Left ventricle myocardium superior (tissue), 1 donor: Measurements from ENCODE around the gene TSG101. TPM values are rescaled to one million over a fixed set of nuclear protein-coding genes. Genes with fewer than 3 reads are reported as not detected.

ENCODE experiments used
- ATAC-seq: fragments of 200-7000 bp; cut with Tn5 transposase; one replicate; pipeline ENCODE4 v1.9.1; 2020; ENCODE audit warnings: mild to moderate bottlenecking, moderate library complexity
- DNase-seq: peaks from one replicate; pipeline ENCODE4 v3.0.0-alpha.2; 2020
- intact Hi-C: fragments of 100-400 bp; cut with micrococcal nuclease; formaldehyde crosslinking; loops from one replicate; pipeline ENCODE4 v1.11.0; 2022
- total RNA-seq: library from RNA; stranded (reverse); fragmentation: NEBNext Ultra II Directional; extraction: Animal tissue kit (Norgen Biotek cat#: 25700); gene quantifications from one replicate; pipeline ENCODE4 v1.2.1, GENCODE V29; 2021
- donor health status: DM: no; HTN: yes; CAD: no; lungs with severe emphysema.

Gene TSG101
- total RNA-seq, 1 donor from 2014 or later = 63.3 TPM

GRCh38 chr11:18498039-18498438 lies 28.7 kb downstream of the TSG101 start:
- no peak for ATAC-seq
- no peak for DNase-seq
- intact Hi-C loops = no loop called here

DNA sequence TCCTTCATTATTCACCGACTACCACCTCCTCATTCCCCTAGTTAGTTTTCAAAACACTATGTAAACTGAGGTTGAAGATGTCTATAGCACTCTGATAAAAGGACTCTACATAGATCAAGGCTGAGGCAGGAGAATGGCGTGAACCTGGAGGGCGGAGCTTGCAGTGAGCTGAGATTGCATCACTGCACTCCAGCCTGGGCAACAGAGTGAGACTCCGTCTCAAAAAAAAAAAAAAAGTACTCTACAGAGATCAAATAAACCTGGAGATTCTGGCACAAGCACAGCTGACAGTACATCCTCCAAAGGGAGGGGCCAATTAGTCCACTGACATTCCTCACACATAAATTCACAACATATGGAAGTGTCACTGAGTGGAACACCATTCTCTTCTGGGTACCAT lies 31.0 kb downstream of the TSG101 start:
- DNase-seq = no peak
- ATAC-seq = no peak
- intact Hi-C loops = no loop called here

DNA sequence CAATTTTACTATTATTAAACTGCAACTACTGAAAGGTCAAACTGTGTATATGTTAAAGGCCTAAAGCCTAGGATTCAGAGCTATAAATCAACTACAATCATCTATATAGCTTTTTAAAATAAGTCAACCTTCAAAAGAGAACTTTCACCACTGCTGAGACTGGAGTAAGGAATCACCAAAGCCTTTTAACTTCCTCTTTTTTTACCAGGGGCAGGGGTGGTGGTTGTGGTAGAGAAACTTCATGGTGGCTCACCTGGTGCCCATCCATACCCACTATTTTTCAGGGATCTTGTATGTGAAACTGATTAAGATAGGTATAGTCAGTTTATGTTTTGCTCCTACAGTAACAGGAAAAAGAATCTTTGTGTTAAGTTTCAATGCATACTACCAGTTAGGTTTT lies 31.5 kb downstream of the TSG101 start:
- intact Hi-C loops = no loop called here
- ATAC-seq = no peak
- DNase-seq = no peak

DNA sequence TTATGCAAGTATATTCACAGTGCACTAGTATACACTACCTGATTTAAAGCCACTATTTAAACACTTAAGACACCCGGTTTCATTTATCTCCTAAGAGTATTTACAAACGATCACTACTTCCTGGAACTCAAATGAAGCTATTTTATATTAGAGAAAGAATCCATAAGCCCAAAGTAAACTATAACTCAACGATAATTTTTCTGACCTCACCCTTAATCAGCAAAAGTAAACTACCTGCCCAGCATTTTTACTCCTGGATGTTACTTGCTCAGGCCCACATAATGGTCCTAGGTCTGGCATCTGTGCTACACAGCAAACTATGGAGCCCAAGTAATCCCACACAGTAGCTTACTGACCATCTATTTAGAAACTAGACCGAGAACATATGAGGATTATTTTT lies 33.4 kb downstream of the TSG101 start:
- intact Hi-C loops = no loop called here
- no peak for ATAC-seq

GRCh38 chr11:18492888-18493287 lies 33.9 kb downstream of the TSG101 start:
- DNase-seq (no peak), ATAC-seq (no peak)
- intact Hi-C loops = no loop called here

More for the DNA sequence above, 33.4 kb downstream of the TSG101 start:
- DNase-seq = no peak

DNA sequence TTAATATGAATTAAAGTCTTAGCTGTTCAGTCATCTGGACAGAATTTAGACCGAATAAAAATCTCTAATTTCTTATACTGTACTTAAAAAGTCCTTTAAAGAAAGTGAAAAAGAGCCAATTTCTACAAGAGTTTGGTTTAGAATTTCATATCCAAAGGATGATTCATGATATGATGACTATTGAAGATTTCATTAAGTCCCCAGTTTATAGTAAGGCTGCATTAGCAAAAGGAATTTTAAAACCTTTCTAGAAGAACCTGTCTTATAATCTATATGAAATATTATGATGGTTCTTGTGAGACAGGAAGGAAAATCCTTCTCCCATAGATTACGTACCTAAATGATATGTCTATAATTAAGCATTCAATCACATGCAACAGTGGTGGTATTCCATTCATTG lies 34.8 kb downstream of the TSG101 start:
- ATAC-seq = no peak
- intact Hi-C loops = no loop called here
- DNase-seq = no peak

- ATAC-seq (no peak), DNase-seq (no peak)
- intact Hi-C loops = no loop called here
Measured at GRCh38 chr11:18490736-18491485, 35.8 kb downstream of the TSG101 start.

GRCh38 chr11:18490319-18490718 lies 36.4 kb downstream of the TSG101 start:
- intact Hi-C loops = no loop called here
- no peak for ATAC-seq
- DNase-seq = no peak

DNA sequence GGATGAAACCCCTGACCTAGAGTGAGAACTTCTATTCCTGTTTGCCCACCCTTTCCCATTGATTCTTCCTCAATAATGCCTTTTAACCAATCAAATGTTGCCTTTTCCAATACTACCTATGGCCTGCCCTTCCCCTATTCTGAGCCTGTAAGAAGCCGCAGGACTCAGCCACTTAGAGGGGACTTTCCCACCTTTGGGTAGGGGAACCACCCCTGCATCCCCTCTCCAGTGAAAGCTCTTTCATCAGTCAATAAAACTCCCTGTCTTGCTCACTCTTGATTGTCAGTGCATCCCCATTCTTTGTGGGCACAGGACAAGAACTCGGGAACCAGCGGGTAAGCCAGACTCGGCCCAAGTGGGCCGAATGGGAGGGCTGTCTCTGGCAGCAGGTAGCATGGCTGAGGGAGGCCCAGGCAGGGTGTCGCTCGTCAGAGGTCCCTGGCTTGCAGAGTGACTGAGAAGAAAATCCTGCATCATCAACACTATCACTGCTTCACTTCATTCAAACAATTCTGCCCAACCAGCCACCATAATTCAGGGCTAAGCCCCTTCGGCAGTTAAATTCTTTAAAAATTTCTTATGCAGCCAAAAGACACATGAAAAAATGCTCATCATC lies 40.7 kb downstream of the TSG101 start:
- no peak for ATAC-seq
- intact Hi-C loops = no loop called here
- no peak for DNase-seq

- DNase-seq (no peak), ATAC-seq (no peak)
- intact Hi-C loops = no loop called here
Measured at GRCh38 chr11:18479063-18479462, 47.7 kb downstream of the TSG101 start.

GRCh38 chr11:18472587-18472986 lies 54.2 kb downstream of the TSG101 start:
- intact Hi-C loops = no loop called here
- no peak for ATAC-seq

DNA sequence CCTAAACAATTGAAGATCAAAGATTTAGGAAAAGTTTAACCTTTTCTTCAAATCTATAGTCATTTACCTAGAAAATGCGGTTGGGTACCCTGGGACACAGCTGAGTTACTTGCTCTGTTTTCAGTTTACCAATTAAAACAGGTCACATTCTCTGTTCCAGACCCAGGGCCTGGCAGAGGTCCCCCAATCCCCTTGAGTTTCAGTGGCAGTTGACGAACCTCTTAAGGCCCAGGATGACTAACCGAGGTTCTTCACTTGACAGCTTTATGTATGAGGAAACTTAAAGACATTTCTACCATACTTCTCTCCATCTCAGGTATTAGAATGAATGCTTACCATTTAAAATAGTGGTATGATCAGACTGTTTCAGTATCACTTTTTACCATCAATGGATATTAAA lies 54.7 kb downstream of the TSG101 start:
- intact Hi-C loops = no loop called here
- ATAC-seq (no peak), DNase-seq (no peak)

More at GRCh38 chr11:18472587-18472986, 54.2 kb downstream of the TSG101 start:
- no peak for DNase-seq

- DNase-seq (no peak), ATAC-seq (no peak)
- intact Hi-C loops = no loop called here
Measured at GRCh38 chr11:18468961-18469360, 57.8 kb downstream of the TSG101 start.

- ATAC-seq (no peak), DNase-seq (no peak)
- intact Hi-C loops = no loop called here
Measured at GRCh38 chr11:18468059-18468458, 58.7 kb downstream of the TSG101 start.

- intact Hi-C loops = no loop called here
- DNase-seq (no peak), ATAC-seq (no peak)
Measured at GRCh38 chr11:18466402-18466801, 60.3 kb downstream of the TSG101 start.

GRCh38 chr11:18463439-18463838 lies 63.3 kb downstream of the TSG101 start:
- intact Hi-C loops = no loop called here
- ATAC-seq (no peak), DNase-seq (no peak)

DNA sequence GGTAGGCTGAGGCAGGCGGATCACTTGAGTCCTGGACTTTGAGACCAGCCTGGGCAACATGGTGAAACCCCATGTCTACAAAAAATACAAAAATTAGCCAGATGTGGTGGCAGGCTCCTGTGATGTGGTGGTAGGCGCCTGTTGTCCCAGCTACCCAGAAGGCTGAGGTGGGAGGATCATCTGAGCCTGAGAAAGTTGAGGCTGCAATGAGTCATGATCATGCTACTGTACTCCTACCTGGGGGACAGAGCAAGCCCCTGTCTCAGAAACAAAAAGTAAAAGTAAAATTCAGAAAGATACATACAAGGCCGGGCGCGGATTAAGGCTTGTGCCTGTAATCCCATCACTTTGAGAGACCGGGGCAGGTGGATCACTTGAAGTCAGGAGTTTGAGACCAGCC lies 64.8 kb downstream of the TSG101 start:
- ATAC-seq (no peak), DNase-seq (no peak)
- intact Hi-C loops = no loop called here

- intact Hi-C loops = no loop called here
- no peak for ATAC-seq
- no peak for DNase-seq
Measured at GRCh38 chr11:18459634-18460033, 67.1 kb downstream of the TSG101 start.

DNA sequence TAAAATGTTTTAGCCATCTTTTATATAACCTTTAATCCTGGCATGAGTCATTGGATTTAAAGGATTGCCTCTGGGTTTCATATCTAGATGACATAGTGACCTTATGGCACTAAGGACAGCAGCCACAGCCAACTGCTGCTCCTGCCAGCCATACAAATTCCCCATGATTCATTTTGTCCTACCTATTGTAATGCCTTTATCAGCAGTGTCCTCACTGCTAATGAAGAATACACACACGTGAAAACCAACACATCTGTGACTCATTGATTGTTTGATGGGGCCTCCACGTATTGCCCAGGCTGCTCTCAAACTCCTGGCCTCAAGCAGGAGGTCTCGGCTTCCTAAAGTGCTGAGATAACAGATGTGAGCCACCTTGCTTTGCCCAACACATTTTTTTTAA lies 69.3 kb downstream of the TSG101 start:
- intact Hi-C loops = no loop called here
- ATAC-seq (no peak), DNase-seq (no peak)

GRCh38 chr11:18455686-18456372 lies 70.9 kb downstream of the TSG101 start, which contains the start of gene LDHAL6A:
Gene LDHAL6A (plus strand): TSS chr11:18455856. CDS start chr11:18456681, 825 bp downstream.
- intact Hi-C loops = no loop called here
- DNase-seq (no peak), ATAC-seq (no peak)
